Panc1 (cell line): ENCODE measurements around the gene TMEM141.

ENCODE experiments used
- POLR2AphosphoS5 ChIP-seq: IDR thresholded peaks from 2 replicates; pipeline ENCODE4 v1.6.1; 2012; ENCODE audit warnings: mild to moderate bottlenecking, low read depth, low read length, moderate library complexity
- TCF7L2 ChIP-seq: IDR thresholded peaks from 2 replicates; pipeline ENCODE4 v1.6.1; 2011; ENCODE audit warnings: mild to moderate bottlenecking, low read depth, low read length, inconsistent platforms
- TF ChIP-seq, protein P1 (sequence below): fragments of 450-650 bp; IDR thresholded peaks from 2 replicates; pipeline ENCODE4 v1.5.1; 2017; ENCODE audit warnings: mild to moderate bottlenecking
- TF ChIP-seq, protein P2 (sequence below), 2 experiments: IDR thresholded peaks; 2 replicates each; pipeline ENCODE4 v1.6.1; 2011 to 2012; ENCODE audit warnings: low read depth in 2 of 2, control low read depth in 1 of 2, low read length in 1 of 2, mild to moderate bottlenecking in 1 of 2, moderate library complexity in 1 of 2; ENCODE audit not compliant: insufficient read depth in 1 of 2

DNA sequence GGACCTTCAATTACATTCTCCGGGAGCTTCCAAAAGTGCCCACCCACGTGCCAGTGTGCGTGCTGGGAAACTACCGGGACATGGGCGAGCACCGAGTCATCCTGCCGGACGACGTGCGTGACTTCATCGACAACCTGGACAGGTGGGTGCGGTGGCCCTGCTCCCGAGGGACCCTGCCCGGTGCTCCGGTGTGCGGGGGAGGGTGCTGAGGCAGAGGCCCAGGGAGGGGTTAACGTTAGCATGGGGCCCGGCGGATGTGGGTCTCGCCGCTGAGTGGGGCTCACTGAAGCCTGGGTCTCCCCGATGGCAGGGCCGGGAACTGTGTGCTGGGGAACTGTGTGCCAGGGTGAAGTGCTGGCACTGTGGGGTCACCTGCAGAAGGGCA is 40.6 kb downstream of the TMEM141 start:
- no peak for TF ChIP-seq POLR2AphosphoS5
- TF ChIP-seq, protein P1, sequence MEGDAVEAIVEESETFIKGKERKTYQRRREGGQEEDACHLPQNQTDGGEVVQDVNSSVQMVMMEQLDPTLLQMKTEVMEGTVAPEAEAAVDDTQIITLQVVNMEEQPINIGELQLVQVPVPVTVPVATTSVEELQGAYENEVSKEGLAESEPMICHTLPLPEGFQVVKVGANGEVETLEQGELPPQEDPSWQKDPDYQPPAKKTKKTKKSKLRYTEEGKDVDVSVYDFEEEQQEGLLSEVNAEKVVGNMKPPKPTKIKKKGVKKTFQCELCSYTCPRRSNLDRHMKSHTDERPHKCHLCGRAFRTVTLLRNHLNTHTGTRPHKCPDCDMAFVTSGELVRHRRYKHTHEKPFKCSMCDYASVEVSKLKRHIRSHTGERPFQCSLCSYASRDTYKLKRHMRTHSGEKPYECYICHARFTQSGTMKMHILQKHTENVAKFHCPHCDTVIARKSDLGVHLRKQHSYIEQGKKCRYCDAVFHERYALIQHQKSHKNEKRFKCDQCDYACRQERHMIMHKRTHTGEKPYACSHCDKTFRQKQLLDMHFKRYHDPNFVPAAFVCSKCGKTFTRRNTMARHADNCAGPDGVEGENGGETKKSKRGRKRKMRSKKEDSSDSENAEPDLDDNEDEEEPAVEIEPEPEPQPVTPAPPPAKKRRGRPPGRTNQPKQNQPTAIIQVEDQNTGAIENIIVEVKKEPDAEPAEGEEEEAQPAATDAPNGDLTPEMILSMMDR: no peak
- TF ChIP-seq, protein P2, sequence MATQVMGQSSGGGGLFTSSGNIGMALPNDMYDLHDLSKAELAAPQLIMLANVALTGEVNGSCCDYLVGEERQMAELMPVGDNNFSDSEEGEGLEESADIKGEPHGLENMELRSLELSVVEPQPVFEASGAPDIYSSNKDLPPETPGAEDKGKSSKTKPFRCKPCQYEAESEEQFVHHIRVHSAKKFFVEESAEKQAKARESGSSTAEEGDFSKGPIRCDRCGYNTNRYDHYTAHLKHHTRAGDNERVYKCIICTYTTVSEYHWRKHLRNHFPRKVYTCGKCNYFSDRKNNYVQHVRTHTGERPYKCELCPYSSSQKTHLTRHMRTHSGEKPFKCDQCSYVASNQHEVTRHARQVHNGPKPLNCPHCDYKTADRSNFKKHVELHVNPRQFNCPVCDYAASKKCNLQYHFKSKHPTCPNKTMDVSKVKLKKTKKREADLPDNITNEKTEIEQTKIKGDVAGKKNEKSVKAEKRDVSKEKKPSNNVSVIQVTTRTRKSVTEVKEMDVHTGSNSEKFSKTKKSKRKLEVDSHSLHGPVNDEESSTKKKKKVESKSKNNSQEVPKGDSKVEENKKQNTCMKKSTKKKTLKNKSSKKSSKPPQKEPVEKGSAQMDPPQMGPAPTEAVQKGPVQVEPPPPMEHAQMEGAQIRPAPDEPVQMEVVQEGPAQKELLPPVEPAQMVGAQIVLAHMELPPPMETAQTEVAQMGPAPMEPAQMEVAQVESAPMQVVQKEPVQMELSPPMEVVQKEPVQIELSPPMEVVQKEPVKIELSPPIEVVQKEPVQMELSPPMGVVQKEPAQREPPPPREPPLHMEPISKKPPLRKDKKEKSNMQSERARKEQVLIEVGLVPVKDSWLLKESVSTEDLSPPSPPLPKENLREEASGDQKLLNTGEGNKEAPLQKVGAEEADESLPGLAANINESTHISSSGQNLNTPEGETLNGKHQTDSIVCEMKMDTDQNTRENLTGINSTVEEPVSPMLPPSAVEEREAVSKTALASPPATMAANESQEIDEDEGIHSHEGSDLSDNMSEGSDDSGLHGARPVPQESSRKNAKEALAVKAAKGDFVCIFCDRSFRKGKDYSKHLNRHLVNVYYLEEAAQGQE (IDR thresholded peaks at IDR 0.05; ENCODE audit: insufficient read depth in 1 of 2, low read depth in 2 of 2, low read length in 1 of 2): no peak
- TF ChIP-seq TCF7L2: no peak
